ENCODE measurements around the gene SARDH. TPM values are rescaled to one million over a fixed set of nuclear protein-coding genes. Genes with fewer than 3 reads are reported as not detected.

The SARDH gene
- total RNA-seq, 5 donors from 2014 or later (not counting 1 experiment from before 2014, with no cell fraction given), result 8.8 to 34.4 (median 23.8) TPM

DNA sequence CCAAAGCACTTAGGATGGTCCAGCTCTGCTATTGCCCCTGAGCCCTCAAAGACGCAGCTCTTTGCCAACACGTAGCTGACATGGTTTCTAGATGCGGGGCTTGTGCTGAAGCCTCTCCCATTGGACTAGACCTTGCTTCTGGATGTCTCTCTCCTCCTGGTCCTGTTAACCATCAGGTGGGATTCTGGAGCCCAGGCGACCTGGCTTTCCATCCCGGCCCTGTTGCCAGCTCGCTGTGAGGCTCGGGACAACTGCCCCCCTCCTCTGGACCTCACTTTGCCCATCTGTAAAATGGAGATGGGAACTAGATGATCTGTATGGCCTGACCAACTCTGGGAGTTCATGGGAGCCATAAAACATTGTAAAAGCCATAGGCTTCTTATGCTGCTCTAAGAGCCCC lies 98.0 kb downstream of the SARDH start:
- Mint-ChIP-seq H3K9me3 (no peaks in the 10 kb centered on the region), H3K4me3 (no peak overlapping the region), H3K27me3 (no peaks in the 10 kb centered on the region), H3K27ac (no peak overlapping the region), H3K4me1 (no peaks in the 10 kb centered on the region), H3K36me3 (no peaks in the 10 kb centered on the region)
- Histone ChIP-seq H3K4me3 (ENCODE audit: control insufficient read depth in 1 of 2, extremely low read depth in 1 of 2, low read length in 1 of 2) (no peak overlapping the region), H3K27ac (ENCODE audit: low read length) (no peak overlapping the region), H3K27me3 (replicated peaks in 1 of 2; ENCODE audit: control insufficient read depth in 2 of 2, extremely low read depth in 1 of 2, insufficient read depth in 2 of 2, low read length in 1 of 2) (peaks cover 0 to 33% of the 10 kb centered on the region in 2 experiments), H3K36me3 (ENCODE audit: control insufficient read depth in 2 of 2, extremely low read depth in 1 of 2, insufficient read depth in 1 of 2, low read length in 1 of 2) (no peaks in the 10 kb centered on the region), H3K4me1 (ENCODE audit: control insufficient read depth in 1 of 2, extremely low read depth in 1 of 2, insufficient read depth in 2 of 2, low read length in 2 of 2) (no peaks in the 10 kb centered on the region), H3K9me3 (no peaks in the 10 kb centered on the region)
- no peak for ATAC-seq (replicated peaks in 1 of 4)
- WGBS (ENCODE audit: insufficient coverage), result 89% methylated on average over 3 of the region's 7 CpGs
- no peak for DNase-seq
- CTCF ChIA-PET, result no interaction called here
- POLR2A ChIA-PET, result no interaction called here

DNA sequence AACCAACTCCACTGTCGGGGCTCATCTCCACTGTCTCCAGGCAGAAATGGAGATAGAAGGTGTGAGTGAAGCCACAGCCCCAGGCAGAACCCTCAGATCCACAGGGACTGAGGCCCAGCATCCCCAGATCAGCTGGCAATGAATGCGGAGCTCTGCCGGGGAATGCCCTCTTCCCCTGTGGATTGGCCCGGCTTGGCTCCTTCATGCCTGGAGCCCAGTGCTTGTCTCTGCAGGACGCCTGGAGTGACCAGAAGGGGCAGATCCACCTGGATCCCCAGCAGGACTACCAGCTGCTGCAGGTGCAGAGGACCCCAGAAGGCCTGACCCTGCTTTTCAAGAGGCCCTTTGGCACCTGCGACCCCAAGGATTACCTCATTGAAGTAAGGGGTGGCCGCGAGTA lies 98.5 kb downstream of the SARDH start:
- Histone ChIP-seq H3K27me3 (replicated peaks in 1 of 2; ENCODE audit: control insufficient read depth in 2 of 2, extremely low read depth in 1 of 2, insufficient read depth in 2 of 2, low read length in 1 of 2) (peaks cover 0 to 33% of the 10 kb centered on the region in 2 experiments), H3K36me3 (ENCODE audit: control insufficient read depth in 2 of 2, extremely low read depth in 1 of 2, insufficient read depth in 1 of 2, low read length in 1 of 2) (no peaks in the 10 kb centered on the region), H3K4me1 (ENCODE audit: control insufficient read depth in 1 of 2, extremely low read depth in 1 of 2, insufficient read depth in 2 of 2, low read length in 2 of 2) (no peaks in the 10 kb centered on the region), H3K4me3 (ENCODE audit: control insufficient read depth in 1 of 2, extremely low read depth in 1 of 2, low read length in 1 of 2) (no peak overlapping the region), H3K9me3 (no peaks in the 10 kb centered on the region), H3K27ac (ENCODE audit: low read length) (no peak overlapping the region)
- no peaks in the 10 kb centered on the region for H3K9me3 Mint-ChIP-seq
- no peaks in the 10 kb centered on the region for H3K27me3 Mint-ChIP-seq
- no peak overlapping the region for H3K4me3 Mint-ChIP-seq
- DNase-seq, result no peak
- no peak for ATAC-seq (replicated peaks in 1 of 4)
- H3K4me1 Mint-ChIP-seq, result no peaks in the 10 kb centered on the region
- 83% methylated on average over 8 of the region's 8 CpGs for WGBS (ENCODE audit: insufficient coverage)
- ChIA-PET POLR2A (no interaction called here), CTCF (no interaction called here)
- no peaks in the 10 kb centered on the region for H3K36me3 Mint-ChIP-seq
- H3K27ac Mint-ChIP-seq, result no peak overlapping the region

DNA sequence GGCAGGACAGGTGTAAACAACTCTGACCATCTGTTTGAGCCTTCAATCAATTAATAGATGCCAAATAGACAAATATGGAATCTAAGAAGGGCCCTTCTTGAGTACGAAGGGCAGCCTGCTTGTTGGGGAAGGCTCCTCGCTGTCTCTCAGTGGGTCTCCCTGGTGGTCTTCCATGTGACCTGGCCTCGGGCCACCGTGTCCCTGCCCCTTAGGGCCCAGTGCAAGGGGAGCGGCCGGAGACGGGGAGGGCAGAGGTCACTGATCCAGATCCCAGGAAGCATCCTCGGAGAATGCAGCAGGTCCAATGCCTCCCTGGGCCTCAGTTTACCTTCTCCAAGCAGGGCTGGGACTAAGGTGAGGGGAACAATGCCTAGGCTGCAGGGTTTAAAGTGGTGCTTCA lies 99.4 kb downstream of the SARDH start:
- Mint-ChIP-seq H3K27ac (no peak overlapping the region), H3K9me3 (no peaks in the 10 kb centered on the region), H3K36me3 (no peaks in the 10 kb centered on the region), H3K4me3 (no peak overlapping the region), H3K4me1 (no peaks in the 10 kb centered on the region), H3K27me3 (no peaks in the 10 kb centered on the region)
- H3K4me1 ChIP-seq (ENCODE audit: control insufficient read depth in 1 of 2, extremely low read depth in 1 of 2, insufficient read depth in 2 of 2, low read length in 2 of 2), result no peaks in the 10 kb centered on the region
- H3K4me3 ChIP-seq (ENCODE audit: control insufficient read depth in 1 of 2, extremely low read depth in 1 of 2, low read length in 1 of 2), result no peak overlapping the region
- H3K27me3 ChIP-seq (replicated peaks in 1 of 2; ENCODE audit: control insufficient read depth in 2 of 2, extremely low read depth in 1 of 2, insufficient read depth in 2 of 2, low read length in 1 of 2), result peaks cover 0 to 35% of the 10 kb centered on the region in 2 experiments
- H3K27ac ChIP-seq (ENCODE audit: low read length), result no peak overlapping the region
- ChIA-PET POLR2A (no interaction called here), CTCF (no interaction called here)
- no peaks in the 10 kb centered on the region for H3K9me3 ChIP-seq
- H3K36me3 ChIP-seq (ENCODE audit: control insufficient read depth in 2 of 2, extremely low read depth in 1 of 2, insufficient read depth in 1 of 2, low read length in 1 of 2), result no peaks in the 10 kb centered on the region
- DNase-seq (no peak), ATAC-seq (replicated peaks in 1 of 4) (no peak)
- WGBS (ENCODE audit: insufficient coverage), result 94% methylated on average over 4 of the region's 8 CpGs

DNA sequence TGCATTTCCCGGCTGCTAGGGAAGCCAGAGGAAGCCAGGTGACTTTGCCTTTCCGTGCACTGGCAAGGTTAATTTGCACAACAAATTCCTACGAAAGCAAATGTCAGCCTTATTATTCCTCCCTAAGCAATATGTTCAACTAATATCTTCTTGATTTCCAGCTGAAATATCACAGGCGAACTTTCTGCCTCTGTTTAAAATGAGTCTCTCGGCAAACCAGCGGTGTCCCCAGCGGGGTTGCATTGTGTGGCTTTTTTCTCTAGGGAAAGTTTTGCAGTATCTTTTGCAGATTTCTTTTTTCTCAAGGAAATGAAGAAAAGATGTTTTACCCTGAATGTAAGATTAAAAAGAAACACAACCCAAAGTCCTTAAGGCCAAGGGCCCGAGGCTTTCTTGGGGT lies 100.1 kb downstream of the SARDH start:
- ATAC-seq (replicated peaks in 1 of 4) (no peak), DNase-seq (no peak)
- CTCF ChIA-PET, result no interaction called here
- Mint-ChIP-seq H3K36me3 (no peaks in the 10 kb centered on the region), H3K4me3 (no peak overlapping the region), H3K27me3 (no peaks in the 10 kb centered on the region), H3K4me1 (no peaks in the 10 kb centered on the region), H3K27ac (no peak overlapping the region), H3K9me3 (no peaks in the 10 kb centered on the region)
- no peaks in the 10 kb centered on the region for H3K9me3 ChIP-seq
- no peaks in the 10 kb centered on the region for H3K36me3 ChIP-seq (ENCODE audit: control insufficient read depth in 2 of 2, extremely low read depth in 1 of 2, insufficient read depth in 1 of 2, low read length in 1 of 2)
- WGBS (ENCODE audit: insufficient coverage), result 74% methylated on average over 5 of the region's 8 CpGs
- no peaks in the 10 kb centered on the region for H3K4me1 ChIP-seq (ENCODE audit: control insufficient read depth in 1 of 2, extremely low read depth in 1 of 2, insufficient read depth in 2 of 2, low read length in 2 of 2)
- H3K4me3 ChIP-seq (ENCODE audit: control insufficient read depth in 1 of 2, extremely low read depth in 1 of 2, low read length in 1 of 2), result no peak overlapping the region
- H3K27me3 ChIP-seq (replicated peaks in 1 of 2; ENCODE audit: control insufficient read depth in 2 of 2, extremely low read depth in 1 of 2, insufficient read depth in 2 of 2, low read length in 1 of 2), result peaks cover 0 to 33% of the 10 kb centered on the region in 2 experiments
- H3K27ac ChIP-seq (ENCODE audit: low read length), result no peak overlapping the region
- POLR2A ChIA-PET, result no interaction called here

DNA sequence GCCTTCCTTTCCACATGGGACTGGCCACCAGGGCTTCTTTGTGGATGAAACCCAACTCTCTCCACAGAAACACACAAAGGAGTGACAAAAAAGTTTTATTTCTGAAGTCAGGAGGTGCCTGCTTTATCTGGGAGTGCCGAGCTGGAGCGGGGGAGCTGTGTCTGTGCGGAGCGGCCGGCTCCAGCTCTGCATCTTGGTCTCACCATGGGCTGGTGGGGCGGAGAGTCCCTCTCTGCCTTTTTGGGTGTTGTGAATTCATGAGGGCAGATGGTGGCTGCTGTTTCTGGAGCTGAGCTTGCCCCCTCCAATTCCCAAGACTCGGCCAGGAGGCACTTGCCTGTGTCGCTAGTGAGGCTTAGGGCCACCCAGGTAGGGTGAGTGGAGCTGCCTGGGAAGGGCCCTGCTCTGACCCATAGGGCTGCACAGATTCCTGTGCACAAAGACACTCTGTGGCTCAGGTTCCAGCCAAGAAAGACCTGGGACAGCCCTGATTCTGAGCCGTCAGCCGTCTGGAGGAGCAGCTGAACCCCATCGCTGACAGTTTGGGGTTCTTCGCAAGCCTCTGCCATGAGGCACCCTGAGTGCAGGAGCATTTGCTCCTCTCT lies 100.6 kb downstream of the SARDH start:
- peaks cover 0 to 31% of the 10 kb centered on the region in 2 experiments for H3K27me3 ChIP-seq (replicated peaks in 1 of 2; ENCODE audit: control insufficient read depth in 2 of 2, extremely low read depth in 1 of 2, insufficient read depth in 2 of 2, low read length in 1 of 2)
- H3K4me3 ChIP-seq (ENCODE audit: control insufficient read depth in 1 of 2, extremely low read depth in 1 of 2, low read length in 1 of 2), result no peak overlapping the region
- no peaks in the 10 kb centered on the region for H3K9me3 Mint-ChIP-seq
- ATAC-seq (replicated peaks in 1 of 4), result no peak
- H3K36me3 Mint-ChIP-seq, result no peaks in the 10 kb centered on the region
- no peaks in the 10 kb centered on the region for H3K36me3 ChIP-seq (ENCODE audit: control insufficient read depth in 2 of 2, extremely low read depth in 1 of 2, insufficient read depth in 1 of 2, low read length in 1 of 2)
- no peak overlapping the region for H3K27ac ChIP-seq (ENCODE audit: low read length)
- DNase-seq, result no peak
- no peaks in the 10 kb centered on the region for H3K27me3 Mint-ChIP-seq
- ChIA-PET POLR2A (no interaction called here), CTCF (no interaction called here)
- H3K27ac Mint-ChIP-seq, result no peak overlapping the region
- 92% methylated on average over 11 of the region's 12 CpGs for WGBS (ENCODE audit: insufficient coverage)
- H3K4me1 Mint-ChIP-seq, result peaks cover 0 to 3% (median 0%) of the 10 kb centered on the region in 3 donors
- no peaks in the 10 kb centered on the region for H3K4me1 ChIP-seq (ENCODE audit: control insufficient read depth in 1 of 2, extremely low read depth in 1 of 2, insufficient read depth in 2 of 2, low read length in 2 of 2)
- H3K4me3 Mint-ChIP-seq, result no peak overlapping the region
- no peaks in the 10 kb centered on the region for H3K9me3 ChIP-seq

DNA sequence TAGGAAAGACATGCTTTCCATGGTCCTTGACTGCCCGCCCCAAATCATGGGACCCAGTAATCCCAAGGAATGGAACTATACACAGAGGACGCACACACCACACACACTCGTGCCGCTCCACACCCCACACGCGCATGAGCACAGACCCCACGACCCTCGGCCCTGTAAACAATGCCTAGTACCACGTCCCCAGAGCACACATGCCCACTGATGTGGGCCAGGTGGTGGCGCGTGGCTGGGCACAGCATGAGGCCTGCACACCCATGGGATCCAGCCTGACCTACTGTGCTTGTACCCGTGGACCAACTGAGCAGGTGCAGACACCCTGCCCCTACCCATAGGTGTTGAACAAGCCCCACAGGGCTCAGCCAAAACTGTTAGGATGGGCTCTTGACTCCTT lies 101.2 kb downstream of the SARDH start:
- no peak overlapping the region for H3K27ac ChIP-seq (ENCODE audit: low read length)
- H3K27ac Mint-ChIP-seq, result no peak overlapping the region
- no peak for DNase-seq
- no peaks in the 10 kb centered on the region for H3K36me3 Mint-ChIP-seq
- H3K9me3 Mint-ChIP-seq, result no peaks in the 10 kb centered on the region
- POLR2A ChIA-PET, result no interaction called here
- H3K9me3 ChIP-seq, result no peaks in the 10 kb centered on the region
- CTCF ChIA-PET, result no interaction called here
- H3K36me3 ChIP-seq (ENCODE audit: control insufficient read depth in 2 of 2, extremely low read depth in 1 of 2, insufficient read depth in 1 of 2, low read length in 1 of 2), result no peaks in the 10 kb centered on the region
- H3K27me3 Mint-ChIP-seq, result no peaks in the 10 kb centered on the region
- peaks cover 0 to 31% of the 10 kb centered on the region in 2 experiments for H3K27me3 ChIP-seq (replicated peaks in 1 of 2; ENCODE audit: control insufficient read depth in 2 of 2, extremely low read depth in 1 of 2, insufficient read depth in 2 of 2, low read length in 1 of 2)
- no peaks in the 10 kb centered on the region for H3K4me1 ChIP-seq (ENCODE audit: control insufficient read depth in 1 of 2, extremely low read depth in 1 of 2, insufficient read depth in 2 of 2, low read length in 2 of 2)
- H3K4me3 ChIP-seq (ENCODE audit: control insufficient read depth in 1 of 2, extremely low read depth in 1 of 2, low read length in 1 of 2), result no peak overlapping the region
- no peak overlapping the region for H3K4me3 Mint-ChIP-seq
- peaks cover 0 to 3% (median 0%) of the 10 kb centered on the region in 3 donors for H3K4me1 Mint-ChIP-seq
- no peak for ATAC-seq (replicated peaks in 1 of 4)
- 87% methylated on average over 11 of the region's 12 CpGs for WGBS (ENCODE audit: insufficient coverage)
